Bronchial epithelial cell (primary cell): ENCODE results near the gene ARHGAP4. TPM values are rescaled to one million over a fixed set of nuclear protein-coding genes. Genes with fewer than 3 reads are reported as not detected.

Experiments used
- DNase-seq: peaks from one replicate; pipeline ENCODE4 v3.0.0-alpha.2; 2010; ENCODE audit warnings: low read depth
- FAIRE-seq: peaks from 2 replicates; lab custom pipeline; 2011; peaks lifted over from hg19 to GRCh38; lab: Jason Lieb, UNC
- H3K27me3 ChIP-seq: 2 replicates; pipeline ENCODE4 v1.5.1; 2011; ENCODE audit warnings: low read length; ENCODE audit not compliant: control insufficient read depth, insufficient read depth
- H3K36me3 ChIP-seq: 2 replicates; pipeline ENCODE4 v1.5.1; 2011; ENCODE audit warnings: low read length; ENCODE audit not compliant: control insufficient read depth, insufficient read depth
- H3K4me3 ChIP-seq: 2 replicates; pipeline ENCODE4 v1.5.1; 2011; ENCODE audit warnings: mild to moderate bottlenecking, low read depth, low read length, control low read depth
- CTCF ChIP-seq: IDR thresholded peaks from 2 replicates; pipeline ENCODE4 v1.5.1; 2011; ENCODE audit warnings: mild to moderate bottlenecking, moderate library complexity, low read length, control low read depth, inconsistent platforms; ENCODE audit not compliant: insufficient read depth, severe bottlenecking
- total RNA-seq: library from RNA; depleted of rRNA; stranded (reverse); fragments of >200 nt; gene quantifications from 2 replicates; pipeline ENCODE4 v1.2.1, GENCODE V29; 2014

Gene ARHGAP4
- total RNA-seq, 1 donor from 2014 or later: 0.79 TPM

GRCh38 chrX:153950127-153950526 lies 24.1 kb upstream of the ARHGAP4 start:
- FAIRE-seq: no peak

GRCh38 chrX:153948847-153949805 lies 23.1 kb upstream of the ARHGAP4 start:
- FAIRE-seq: no peak
- Histone ChIP-seq H3K36me3 (peaks cover 19% of the 10 kb centered on the region), H3K27me3 (no peaks in the 10 kb centered on the region), H3K4me3 (no peak overlapping the region)
- no peak for TF ChIP-seq CTCF
- no peak for DNase-seq

More at GRCh38 chrX:153950127-153950526, 24.1 kb upstream of the ARHGAP4 start:
- H3K36me3 ChIP-seq: peaks cover 19% of the 10 kb centered on the region
- no peaks in the 10 kb centered on the region for H3K27me3 ChIP-seq
- no peak for TF ChIP-seq CTCF
- DNase-seq: no peak
- H3K4me3 ChIP-seq: no peak overlapping the region

- Histone ChIP-seq H3K27me3 (no peaks in the 10 kb centered on the region), H3K4me3 (no peak overlapping the region), H3K36me3 (peaks cover 18% of the 10 kb centered on the region)
- TF ChIP-seq CTCF: no peak
- FAIRE-seq (no peak), DNase-seq (no peak)
These were observed 22.0 kb upstream of the ARHGAP4 start for GRCh38 chrX:153948002-153948466.

GRCh38 chrX:153947009-153947769 lies 21.1 kb upstream of the ARHGAP4 start:
- no peaks in the 10 kb centered on the region for H3K27me3 ChIP-seq
- FAIRE-seq (peak; percentile 36), DNase-seq (peak; percentile 69)
- peak; percentile 83 for TF ChIP-seq CTCF
- no peak overlapping the region for H3K4me3 ChIP-seq
- H3K36me3 ChIP-seq: peaks cover 13% of the 10 kb centered on the region

- no peak overlapping the region for H3K4me3 ChIP-seq
- peaks cover 6% of the 10 kb centered on the region for H3K36me3 ChIP-seq
- H3K27me3 ChIP-seq: no peaks in the 10 kb centered on the region
- DNase-seq (no peak), FAIRE-seq (no peak)
- no peak for TF ChIP-seq CTCF
These were observed 20.2 kb upstream of the ARHGAP4 start for GRCh38 chrX:153945956-153946943.
